ENCODE results near the gene SPECC1.

DNA sequence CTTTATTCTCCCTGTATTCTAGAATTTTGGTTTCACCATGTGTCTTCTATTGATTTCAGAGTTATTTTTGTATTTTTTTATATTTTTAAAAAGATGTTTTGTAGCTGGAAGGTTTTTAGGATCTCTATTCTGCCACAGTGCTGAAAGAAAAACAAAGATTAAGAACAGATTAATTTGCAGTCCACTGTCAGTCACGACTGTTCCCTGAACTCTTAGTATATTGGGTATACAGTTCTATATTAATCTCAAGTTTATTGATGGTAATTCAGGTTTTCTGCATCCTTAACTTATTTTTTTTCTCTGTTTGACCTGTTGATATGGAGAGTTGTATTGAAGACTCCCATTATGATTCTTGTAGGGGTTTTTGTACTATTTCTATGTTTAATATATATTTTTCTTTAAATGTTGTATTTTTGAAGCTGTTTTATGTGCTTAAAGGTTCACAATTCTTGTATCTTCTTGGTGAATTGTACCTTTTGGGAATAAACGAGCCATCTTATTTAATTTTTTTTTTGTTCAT is 2.9 kb downstream of the SPECC1 start:
- TF ChIP-seq, protein P1, sequence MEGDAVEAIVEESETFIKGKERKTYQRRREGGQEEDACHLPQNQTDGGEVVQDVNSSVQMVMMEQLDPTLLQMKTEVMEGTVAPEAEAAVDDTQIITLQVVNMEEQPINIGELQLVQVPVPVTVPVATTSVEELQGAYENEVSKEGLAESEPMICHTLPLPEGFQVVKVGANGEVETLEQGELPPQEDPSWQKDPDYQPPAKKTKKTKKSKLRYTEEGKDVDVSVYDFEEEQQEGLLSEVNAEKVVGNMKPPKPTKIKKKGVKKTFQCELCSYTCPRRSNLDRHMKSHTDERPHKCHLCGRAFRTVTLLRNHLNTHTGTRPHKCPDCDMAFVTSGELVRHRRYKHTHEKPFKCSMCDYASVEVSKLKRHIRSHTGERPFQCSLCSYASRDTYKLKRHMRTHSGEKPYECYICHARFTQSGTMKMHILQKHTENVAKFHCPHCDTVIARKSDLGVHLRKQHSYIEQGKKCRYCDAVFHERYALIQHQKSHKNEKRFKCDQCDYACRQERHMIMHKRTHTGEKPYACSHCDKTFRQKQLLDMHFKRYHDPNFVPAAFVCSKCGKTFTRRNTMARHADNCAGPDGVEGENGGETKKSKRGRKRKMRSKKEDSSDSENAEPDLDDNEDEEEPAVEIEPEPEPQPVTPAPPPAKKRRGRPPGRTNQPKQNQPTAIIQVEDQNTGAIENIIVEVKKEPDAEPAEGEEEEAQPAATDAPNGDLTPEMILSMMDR (conservative IDR thresholded peaks at IDR 0.05): no peak
- TF ChIP-seq EZH2 (IDR thresholded peaks at IDR 0.05; ENCODE audit: low read depth): no peak

Measured in PC-9 (cell line).